ENCODE results near the gene SNX27. TPM values are rescaled to one million over a fixed set of nuclear protein-coding genes. Genes with fewer than 3 reads are reported as not detected.

Gene SNX27
- total and polyA plus RNA-seq, 10 of the 15 experiments (the other 5 are each of a cell fraction or from before 2014, with no cell fraction given), result 3.8 to 21.8 (median 12.5) TPM

- 0% methylated on average over 2 of the region's 2 CpGs for WGBS (ENCODE audit: insufficient coverage, insufficient replicate concordance, low lambda C conversion rate, missing lambda C conversion rate)
- SMC1A ChIA-PET (ENCODE audit: uncharacterized antibody, unreplicated experiment), result interaction anchor here (0.6 to 1.6 kb wide), 5 partner anchors 16 to 97 kb away, joined by 3 to 6 read pairs (median 4); no protein-coding TSS in a partner anchor
- H3K36me3 ChIP-seq (ENCODE audit: control insufficient read depth in 2 of 2, insufficient read depth in 2 of 2, low read length in 1 of 2), result no peaks in the 10 kb centered on the region
- RAD21 ChIA-PET (ENCODE audit: unreplicated experiment), result no interaction called here
- CTCF ChIA-PET, result interaction anchor here (0.9 to 1.6 kb wide), 3 partner anchors 14 to 250 kb away, joined by 3 to 7 read pairs (median 5); no protein-coding TSS in a partner anchor
- no peaks in the 10 kb centered on the region for H3K9me3 ChIP-seq (replicated peaks; ENCODE audit: control insufficient read depth, insufficient read depth, low read length)
- 0 out of 2 replicates have a peak overlapping the region, but pooled peaks have one; percentile 21 for H3K4me3 ChIP-seq
- BruUV-seq (replicated peaks), result no TSS peak
- ATAC-seq, result peak; percentile 99
- H3K9ac ChIP-seq (ENCODE audit: control insufficient read depth, insufficient read depth, low read length), result no peak overlapping the region; the same call in 1 of the 2 replicates
- peaks cover 8% of the 10 kb centered on the region for H3K79me2 ChIP-seq (ENCODE audit: control insufficient read depth, insufficient read depth, low read length)
- no peaks in the 10 kb centered on the region for H3K27me3 ChIP-seq (replicated peaks in 1 of 2; ENCODE audit: control insufficient read depth in 2 of 2, insufficient read depth in 2 of 2, low read length in 1 of 2)
- H3K4me2 ChIP-seq (ENCODE audit: control insufficient read depth, insufficient read depth), result no peak overlapping the region
- intact Hi-C loops (cut with micrococcal nuclease; ENCODE audit: unreplicated experiment), result no loop called here
- peak overlapping the region; percentile 55 for H3K27ac ChIP-seq (ENCODE audit: control insufficient read depth, insufficient read depth)
- POLR2A ChIA-PET, result interaction anchor here (1.0 kb wide), 1 partner anchor 11 kb away, joined by 3 read pairs; no protein-coding TSS in a partner anchor
- no peaks in the 10 kb centered on the region for H4K20me1 ChIP-seq (ENCODE audit: control insufficient read depth, insufficient read depth)
- no peak for DNase-seq (ENCODE audit: low read depth, low spot score)
- no peak overlapping the region for H2AFZ ChIP-seq (ENCODE audit: control insufficient read depth, low read depth, low read length)
- peak; percentile 86 for FAIRE-seq
- in situ Hi-C loops (cut with MboI), result no loop called here
- H3K4me1 ChIP-seq (ENCODE audit: control insufficient read depth, insufficient read depth, low read length), result peaks cover 26% of the 10 kb centered on the region
- TF ChIP-seq CHD1 (IDR thresholded peaks at IDR 0.05; ENCODE audit: low read depth, low read length) (no peak), FOXM1 (IDR thresholded peaks at IDR 0.05; ENCODE audit: low read depth, low read length) (peak; percentile 72; the same call in 1 of the 2 replicates), SMARCA5 (IDR thresholded peaks at IDR 0.05) (no peak), MEF2A (IDR thresholded peaks at IDR 0.05; ENCODE audit: insufficient read depth, low read depth, low read length) (0 out of 2 replicates have a peak, but pooled peaks have one; percentile 41), ASH2L (IDR thresholded peaks at IDR 0.05; ENCODE audit: borderline replicate concordance, low read depth) (no peak), RUNX3 (IDR thresholded peaks at IDR 0.05; ENCODE audit: low read length) (peak; percentile 53), CHD2 (IDR thresholded peaks at IDR 0.05; ENCODE audit: borderline replicate concordance, low read depth, low read length) (no peak), NFXL1 (IDR thresholded peaks at IDR 0.05; ENCODE audit: borderline replicate concordance) (no peak), GABPA (IDR thresholded peaks at IDR 0.05; ENCODE audit: low read depth) (no peak), BACH1 (IDR thresholded peaks at IDR 0.05; ENCODE audit: borderline replicate concordance) (no peak), ZBTB40 (IDR thresholded peaks at IDR 0.05; ENCODE audit: borderline replicate concordance) (no peak)
- TF ChIP-seq, protein P1, sequence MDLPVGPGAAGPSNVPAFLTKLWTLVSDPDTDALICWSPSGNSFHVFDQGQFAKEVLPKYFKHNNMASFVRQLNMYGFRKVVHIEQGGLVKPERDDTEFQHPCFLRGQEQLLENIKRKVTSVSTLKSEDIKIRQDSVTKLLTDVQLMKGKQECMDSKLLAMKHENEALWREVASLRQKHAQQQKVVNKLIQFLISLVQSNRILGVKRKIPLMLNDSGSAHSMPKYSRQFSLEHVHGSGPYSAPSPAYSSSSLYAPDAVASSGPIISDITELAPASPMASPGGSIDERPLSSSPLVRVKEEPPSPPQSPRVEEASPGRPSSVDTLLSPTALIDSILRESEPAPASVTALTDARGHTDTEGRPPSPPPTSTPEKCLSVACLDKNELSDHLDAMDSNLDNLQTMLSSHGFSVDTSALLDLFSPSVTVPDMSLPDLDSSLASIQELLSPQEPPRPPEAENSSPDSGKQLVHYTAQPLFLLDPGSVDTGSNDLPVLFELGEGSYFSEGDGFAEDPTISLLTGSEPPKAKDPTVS (IDR thresholded peaks at IDR 0.05; ENCODE audit: low read depth, low read length), result no peak
- TF ChIP-seq, protein P2, sequence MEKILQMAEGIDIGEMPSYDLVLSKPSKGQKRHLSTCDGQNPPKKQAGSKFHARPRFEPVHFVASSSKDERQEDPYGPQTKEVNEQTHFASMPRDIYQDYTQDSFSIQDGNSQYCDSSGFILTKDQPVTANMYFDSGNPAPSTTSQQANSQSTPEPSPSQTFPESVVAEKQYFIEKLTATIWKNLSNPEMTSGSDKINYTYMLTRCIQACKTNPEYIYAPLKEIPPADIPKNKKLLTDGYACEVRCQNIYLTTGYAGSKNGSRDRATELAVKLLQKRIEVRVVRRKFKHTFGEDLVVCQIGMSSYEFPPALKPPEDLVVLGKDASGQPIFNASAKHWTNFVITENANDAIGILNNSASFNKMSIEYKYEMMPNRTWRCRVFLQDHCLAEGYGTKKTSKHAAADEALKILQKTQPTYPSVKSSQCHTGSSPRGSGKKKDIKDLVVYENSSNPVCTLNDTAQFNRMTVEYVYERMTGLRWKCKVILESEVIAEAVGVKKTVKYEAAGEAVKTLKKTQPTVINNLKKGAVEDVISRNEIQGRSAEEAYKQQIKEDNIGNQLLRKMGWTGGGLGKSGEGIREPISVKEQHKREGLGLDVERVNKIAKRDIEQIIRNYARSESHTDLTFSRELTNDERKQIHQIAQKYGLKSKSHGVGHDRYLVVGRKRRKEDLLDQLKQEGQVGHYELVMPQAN (conservative IDR thresholded peaks at IDR 0.05), result no peak
Observed at GRCh38 chr1:151635479-151636072, 23.7 kb downstream of the SNX27 start.
